ENCODE measurements around the gene ATXN1. TPM values are rescaled to one million over a fixed set of nuclear protein-coding genes. Genes with fewer than 3 reads are reported as not detected.

Gene ATXN1
- polyA plus RNA-seq, 1 donor = 14.7 TPM

- no peak for DNase-seq (ENCODE audit: low read depth)
Measured at GRCh38 chr6:16783509-16783908, 22.2 kb upstream of the ATXN1 start.

GRCh38 chr6:16782278-16782677 is 21.0 kb upstream of the ATXN1 start:
- DNase-seq (ENCODE audit: low read depth) = no peak

GRCh38 chr6:16781348-16782169 is 20.3 kb upstream of the ATXN1 start:
- DNase-seq (ENCODE audit: low read depth) = no peak

GRCh38 chr6:16778521-16778920 is 17.3 kb upstream of the ATXN1 start:
- DNase-seq (ENCODE audit: low read depth) = no peak

GRCh38 chr6:16777794-16778193 is 16.5 kb upstream of the ATXN1 start:
- no peak for DNase-seq (ENCODE audit: low read depth)

GRCh38 chr6:16776394-16777017 is 15.2 kb upstream of the ATXN1 start:
- DNase-seq (ENCODE audit: low read depth) = no peak

GRCh38 chr6:16774437-16774836 is 13.2 kb upstream of the ATXN1 start:
- no peak for DNase-seq (ENCODE audit: low read depth)

GRCh38 chr6:16773362-16773761 is 12.1 kb upstream of the ATXN1 start:
- no peak for DNase-seq (ENCODE audit: low read depth)

- DNase-seq (ENCODE audit: low read depth) = no peak
Measured at GRCh38 chr6:16770701-16771569, 9.7 kb upstream of the ATXN1 start.

- DNase-seq (ENCODE audit: low read depth) = no peak
Measured at GRCh38 chr6:16769986-16770376, 8.7 kb upstream of the ATXN1 start.

- no peak for DNase-seq (ENCODE audit: low read depth)
Measured at GRCh38 chr6:16769131-16769985, 8.1 kb upstream of the ATXN1 start.

- no peak for DNase-seq (ENCODE audit: low read depth)
Measured at GRCh38 chr6:16768477-16768830, 7.2 kb upstream of the ATXN1 start.

- no peak for DNase-seq (ENCODE audit: low read depth)
Measured at GRCh38 chr6:16767765-16768476, 6.7 kb upstream of the ATXN1 start.

- DNase-seq (ENCODE audit: low read depth) = no peak
Measured at GRCh38 chr6:16766836-16767745, 5.8 kb upstream of the ATXN1 start.

- DNase-seq (ENCODE audit: low read depth) = no peak
Measured at GRCh38 chr6:16766043-16766536, 4.8 kb upstream of the ATXN1 start.

GRCh38 chr6:16765235-16765634 is 4.0 kb upstream of the ATXN1 start:
- DNase-seq (ENCODE audit: low read depth) = no peak

GRCh38 chr6:16764188-16764950 is 3.1 kb upstream of the ATXN1 start:
- no peak for DNase-seq (ENCODE audit: low read depth)

- no peak for DNase-seq (ENCODE audit: low read depth)
Measured at GRCh38 chr6:16762550-16763477, 1.6 kb upstream of the ATXN1 start.
